ENCODE data around the gene ANKRD52. TPM values are rescaled to one million over a fixed set of nuclear protein-coding genes. Genes with fewer than 3 reads are reported as not detected.
A peak's percentile ranks its signal among the peaks of the same experiment; 100 is the strongest.

The ANKRD52 gene
- total and polyA plus RNA-seq, 9 of the 15 experiments (the other 6 are each of a cell fraction or from before 2014, with no cell fraction given): 0.52 to 46.8 (median 7.9) TPM

DNA sequence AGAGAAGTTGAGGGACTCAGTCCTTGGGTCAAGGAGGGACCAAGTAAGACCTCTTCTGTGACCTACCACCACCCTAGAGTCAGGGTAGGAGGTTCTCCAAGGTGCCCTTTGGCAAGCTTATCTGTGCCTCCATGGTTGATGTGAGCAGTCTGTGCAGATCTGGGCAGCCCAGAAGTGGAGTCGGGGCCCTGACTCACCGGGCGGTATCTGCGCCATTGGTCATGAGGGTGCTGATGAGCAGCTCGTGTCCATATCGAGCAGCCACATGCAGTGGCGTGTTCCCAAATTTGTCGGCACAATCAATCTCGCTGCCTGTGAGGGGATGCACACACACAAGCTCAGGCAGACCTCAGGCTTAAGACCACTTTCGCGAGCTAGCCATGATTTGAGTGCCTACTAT, 5.1 kb downstream of the ANKRD52 start:
- POLR2A ChIA-PET: interaction anchor here (0.5 to 1.3 kb wide), 4 partner anchors 8 to 22 kb away, joined by 3 to 4 read pairs (median 3); no protein-coding TSS in a partner anchor
- CTCF ChIA-PET (ENCODE audit: low intra/inter-chr PET ratio): no interaction called here
- H3K4me1 ChIP-seq (replicated peaks in 1 of 2; ENCODE audit: control insufficient read depth in 2 of 2, insufficient read depth in 2 of 2, low read length in 2 of 2): peaks cover 8 to 11% of the 10 kb centered on the region in 2 experiments; a peak in 4 of 5 replicates
- DNase-seq (ENCODE audit: extremely low read depth in 1 of 4, low spot score in 3 of 4) (peak in 1 of 4 experiments; percentile 11), ATAC-seq (no peak), FAIRE-seq (no peak)
- H3K4me3 ChIP-seq: no peak overlapping the region
- peaks cover 6% of the 10 kb centered on the region for H4K20me1 ChIP-seq (replicated peaks; ENCODE audit: control insufficient read depth, insufficient read depth, low read length)
- no peak overlapping the region for H2AFZ ChIP-seq (ENCODE audit: low read depth, low read length)
- no TSS peak for BruUV-seq (replicated peaks)
- H3K27me3 ChIP-seq (ENCODE audit: control insufficient read depth in 2 of 2, insufficient read depth in 2 of 2, low read length in 2 of 2): no peaks in the 10 kb centered on the region
- H3K36me3 ChIP-seq (ENCODE audit: control insufficient read depth, insufficient read depth, low read length): peaks cover 79% of the 10 kb centered on the region; the same call in 2 of the 3 replicates
- TF ChIP-seq NR0B1 (IDR thresholded peaks at IDR 0.05; ENCODE audit: partially characterized antibody) (no peak), FOXJ3 (CRISPR knock-in tag; IDR thresholded peaks at IDR 0.05) (no peak), JUNB (CRISPR knock-in tag; conservative IDR thresholded peaks at IDR 0.05) (no peak), KDM1A (IDR thresholded peaks at IDR 0.05) (no peak), ZC3H8 (IDR thresholded peaks at IDR 0.05) (no peak), RBM39 (optimal IDR thresholded peaks at IDR 0.05; ENCODE audit: low read depth, low read length) (no peak), ELF1 (tag; IDR thresholded peaks at IDR 0.05) (no peak), C11orf30 (IDR thresholded peaks at IDR 0.05; ENCODE audit: low read depth) (no peak), CCNT2 (IDR thresholded peaks at IDR 0.05; ENCODE audit: borderline replicate concordance, extremely low read depth, insufficient read length, low read depth, low read length) (no peak), MEF2D (tag; conservative IDR thresholded peaks at IDR 0.05; ENCODE audit: low read depth) (no peak), TCF15 (CRISPR knock-in tag; IDR thresholded peaks at IDR 0.05) (no peak), RUNX1 (IDR thresholded peaks at IDR 0.05; ENCODE audit: low read depth) (no peak), CCAR2 (IDR thresholded peaks at IDR 0.05; ENCODE audit: low read depth, low read length) (no peak), MAFF (IDR thresholded peaks at IDR 0.05; ENCODE audit: low read length) (no peak)
- TF ChIP-seq, protein P1, sequence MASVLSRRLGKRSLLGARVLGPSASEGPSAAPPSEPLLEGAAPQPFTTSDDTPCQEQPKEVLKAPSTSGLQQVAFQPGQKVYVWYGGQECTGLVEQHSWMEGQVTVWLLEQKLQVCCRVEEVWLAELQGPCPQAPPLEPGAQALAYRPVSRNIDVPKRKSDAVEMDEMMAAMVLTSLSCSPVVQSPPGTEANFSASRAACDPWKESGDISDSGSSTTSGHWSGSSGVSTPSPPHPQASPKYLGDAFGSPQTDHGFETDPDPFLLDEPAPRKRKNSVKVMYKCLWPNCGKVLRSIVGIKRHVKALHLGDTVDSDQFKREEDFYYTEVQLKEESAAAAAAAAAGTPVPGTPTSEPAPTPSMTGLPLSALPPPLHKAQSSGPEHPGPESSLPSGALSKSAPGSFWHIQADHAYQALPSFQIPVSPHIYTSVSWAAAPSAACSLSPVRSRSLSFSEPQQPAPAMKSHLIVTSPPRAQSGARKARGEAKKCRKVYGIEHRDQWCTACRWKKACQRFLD (CRISPR knock-in tag; IDR thresholded peaks at IDR 0.05): no peak
- TF ChIP-seq, protein P2, sequence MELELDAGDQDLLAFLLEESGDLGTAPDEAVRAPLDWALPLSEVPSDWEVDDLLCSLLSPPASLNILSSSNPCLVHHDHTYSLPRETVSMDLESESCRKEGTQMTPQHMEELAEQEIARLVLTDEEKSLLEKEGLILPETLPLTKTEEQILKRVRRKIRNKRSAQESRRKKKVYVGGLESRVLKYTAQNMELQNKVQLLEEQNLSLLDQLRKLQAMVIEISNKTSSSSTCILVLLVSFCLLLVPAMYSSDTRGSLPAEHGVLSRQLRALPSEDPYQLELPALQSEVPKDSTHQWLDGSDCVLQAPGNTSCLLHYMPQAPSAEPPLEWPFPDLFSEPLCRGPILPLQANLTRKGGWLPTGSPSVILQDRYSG (tag; conservative IDR thresholded peaks at IDR 0.05; ENCODE audit: low read depth): no peak
- TF ChIP-seq, protein P3, sequence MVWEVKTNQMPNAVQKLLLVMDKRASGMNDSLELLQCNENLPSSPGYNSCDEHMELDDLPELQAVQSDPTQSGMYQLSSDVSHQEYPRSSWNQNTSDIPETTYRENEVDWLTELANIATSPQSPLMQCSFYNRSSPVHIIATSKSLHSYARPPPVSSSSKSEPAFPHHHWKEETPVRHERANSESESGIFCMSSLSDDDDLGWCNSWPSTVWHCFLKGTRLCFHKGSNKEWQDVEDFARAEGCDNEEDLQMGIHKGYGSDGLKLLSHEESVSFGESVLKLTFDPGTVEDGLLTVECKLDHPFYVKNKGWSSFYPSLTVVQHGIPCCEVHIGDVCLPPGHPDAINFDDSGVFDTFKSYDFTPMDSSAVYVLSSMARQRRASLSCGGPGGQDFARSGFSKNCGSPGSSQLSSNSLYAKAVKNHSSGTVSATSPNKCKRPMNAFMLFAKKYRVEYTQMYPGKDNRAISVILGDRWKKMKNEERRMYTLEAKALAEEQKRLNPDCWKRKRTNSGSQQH (CRISPR knock-in tag; IDR thresholded peaks at IDR 0.05): no peak
- H3K9ac ChIP-seq (ENCODE audit: insufficient read depth in 1 of 2, low read depth in 2 of 2, low read length in 2 of 2): peak overlapping the region in 1 of 2 experiments; percentile 11; a peak in 1 of 4 replicates
- in situ Hi-C loops (cut with MboI) (no loop called here), intact Hi-C loops (cut with micrococcal nuclease) (no loop called here)
- H3K9me3 ChIP-seq (replicated peaks; ENCODE audit: control insufficient read depth, insufficient read depth, low read depth, low read length): no peaks in the 10 kb centered on the region
- H3K79me2 ChIP-seq (ENCODE audit: control insufficient read depth, insufficient read depth, low read length): peaks cover 24% of the 10 kb centered on the region
- no peak overlapping the region for H3K27ac ChIP-seq (ENCODE audit: extremely low read depth, low read depth, low read length)
- no peaks in the 10 kb centered on the region for H3K9me1 ChIP-seq (ENCODE audit: control insufficient read depth, insufficient read depth, low read length)
- 85% methylated on average over 10 of the region's 11 CpGs for WGBS (ENCODE audit: insufficient coverage, low coverage, missing lambda C conversion rate)
- no peak overlapping the region for H3K4me2 ChIP-seq (ENCODE audit: insufficient read depth, low read length)

All from K562 (cell line).